Activated B cell treated with CpG ODN at 0.5 μM for 24 hours (primary cell): ENCODE results near the gene LHX5. TPM values are rescaled to one million over a fixed set of nuclear protein-coding genes. Genes with fewer than 3 reads are reported as not detected.
A peak's percentile ranks its signal among the peaks of the same experiment; 100 is the strongest.

Experiments used
- ATAC-seq: fragments of 200-7000 bp; cut with Tn5 transposase; one replicate; pipeline ENCODE4 v1.10.0; 2021; ENCODE audit warnings: low read depth, mild to moderate bottlenecking, moderate library complexity
- CTCF ChIA-PET: fragments of 350-600 bp; sonication (Branson Sonifier 250); formaldehyde crosslinking; loops from one replicate; lab custom pipeline; 2021; ENCODE audit warnings: antibody characterized with exemption; lab: Charles Lee
- POLR2A ChIA-PET: fragments of 350-600 bp; sonication (Branson Sonifier 250); formaldehyde crosslinking; loops from one replicate; lab custom pipeline; 2021; ENCODE audit warnings: antibody characterized with exemption; lab: Charles Lee
- DNase-seq: peaks from one replicate; pipeline ENCODE4 v3.0.0; 2022
- H3K27ac Mint-ChIP-seq: one replicate; pipeline ENCODE4 v1.8.0; 2020; ENCODE audit warnings: mixed read lengths
- H3K27me3 Mint-ChIP-seq: one replicate; pipeline ENCODE4 v1.8.0; 2021; ENCODE audit warnings: mixed read lengths
- H3K36me3 Mint-ChIP-seq: one replicate; pipeline ENCODE4 v1.8.0; 2021; ENCODE audit warnings: low read depth, mixed read lengths
- H3K4me1 Mint-ChIP-seq: one replicate; pipeline ENCODE4 v1.8.0; 2021; ENCODE audit warnings: mixed read lengths
- H3K4me3 Mint-ChIP-seq: one replicate; pipeline ENCODE4 v1.8.0; 2020; ENCODE audit warnings: mild to moderate bottlenecking, mixed read lengths
- H3K9me3 Mint-ChIP-seq: one replicate; pipeline ENCODE4 v1.8.0; 2020; ENCODE audit warnings: mixed read lengths
- CTCF ChIP-seq: fragments of 200-600 bp; IDR thresholded peaks from one replicate; pipeline ENCODE4 v1.8.0; 2022; ENCODE audit warnings: antibody characterized with exemption, mild to moderate bottlenecking
- intact Hi-C: fragments of 100-400 bp; cut with micrococcal nuclease; formaldehyde crosslinking; loops from one replicate; pipeline ENCODE4 v1.15.1; 2024
- total RNA-seq: library from RNA; stranded (reverse); gene quantifications from 2 replicates; pipeline ENCODE4 v1.2.3, GENCODE V29; 2022

The LHX5 gene
- total RNA-seq, 1 donor from 2014 or later = not detected

GRCh38 chr12:113474635-113475436, 3.2 kb upstream of the LHX5 start:
- DNase-seq (no peak), ATAC-seq (no peak)
- ChIA-PET POLR2A (no interaction called here), CTCF (no interaction called here)
- no peaks in the 10 kb centered on the region for H3K9me3 Mint-ChIP-seq
- H3K27ac Mint-ChIP-seq = no peak overlapping the region
- H3K4me3 Mint-ChIP-seq = no peak overlapping the region
- H3K4me1 Mint-ChIP-seq = peaks cover 14% of the 10 kb centered on the region
- no peaks in the 10 kb centered on the region for H3K36me3 Mint-ChIP-seq
- intact Hi-C loops = no loop called here
- TF ChIP-seq CTCF = no peak
- peaks cover 76% of the 10 kb centered on the region for H3K27me3 Mint-ChIP-seq

GRCh38 chr12:113473942-113474341, 2.3 kb upstream of the LHX5 start:
- intact Hi-C loops = no loop called here
- H3K36me3 Mint-ChIP-seq = no peaks in the 10 kb centered on the region
- H3K4me1 Mint-ChIP-seq = peaks cover 12% of the 10 kb centered on the region
- no peak overlapping the region for H3K27ac Mint-ChIP-seq
- peak overlapping the region; percentile 17 for H3K4me3 Mint-ChIP-seq
- ATAC-seq (no peak), DNase-seq (no peak)
- peaks cover 75% of the 10 kb centered on the region for H3K27me3 Mint-ChIP-seq
- H3K9me3 Mint-ChIP-seq = no peaks in the 10 kb centered on the region
- CTCF ChIA-PET = no interaction called here
- no peak for TF ChIP-seq CTCF
- POLR2A ChIA-PET = no interaction called here

GRCh38 chr12:113473400-113473799, 1.7 kb upstream of the LHX5 start:
- Mint-ChIP-seq H3K9me3 (no peaks in the 10 kb centered on the region), H3K4me1 (peaks cover 15% of the 10 kb centered on the region), H3K4me3 (no peak overlapping the region), H3K27me3 (peaks cover 74% of the 10 kb centered on the region), H3K27ac (no peak overlapping the region), H3K36me3 (no peaks in the 10 kb centered on the region)
- CTCF ChIA-PET = no interaction called here
- intact Hi-C loops = no loop called here
- ATAC-seq (no peak), DNase-seq (no peak)
- POLR2A ChIA-PET = no interaction called here
- no peak for TF ChIP-seq CTCF

GRCh38 chr12:113472191-113473121, 785 bp upstream of the LHX5 start:
- CTCF ChIA-PET = no interaction called here

More at GRCh38 chr12:113472191-113473121, 785 bp upstream of the LHX5 start:
- DNase-seq = no peak
- Mint-ChIP-seq H3K27me3 (peaks cover 69% of the 10 kb centered on the region), H3K27ac (no peak overlapping the region), H3K36me3 (no peaks in the 10 kb centered on the region), H3K4me3 (no peak overlapping the region), H3K9me3 (no peaks in the 10 kb centered on the region), H3K4me1 (peaks cover 17% of the 10 kb centered on the region)
- POLR2A ChIA-PET = interaction anchor here (0.7 kb wide), 1 partner anchor 138 kb away, joined by 3 read pairs; the partner anchor contains the start of gene SLC8B1
- no peak for TF ChIP-seq CTCF
- intact Hi-C loops = no loop called here
- no peak for ATAC-seq
